ENCODE data around the gene ZNF778. TPM values are rescaled to one million over a fixed set of nuclear protein-coding genes. Genes with fewer than 3 reads are reported as not detected.
A peak's percentile ranks its signal among the peaks of the same experiment; 100 is the strongest.

Gene ZNF778
- total RNA-seq, 1 experiment from 2014 or later = 15.3 TPM

DNA sequence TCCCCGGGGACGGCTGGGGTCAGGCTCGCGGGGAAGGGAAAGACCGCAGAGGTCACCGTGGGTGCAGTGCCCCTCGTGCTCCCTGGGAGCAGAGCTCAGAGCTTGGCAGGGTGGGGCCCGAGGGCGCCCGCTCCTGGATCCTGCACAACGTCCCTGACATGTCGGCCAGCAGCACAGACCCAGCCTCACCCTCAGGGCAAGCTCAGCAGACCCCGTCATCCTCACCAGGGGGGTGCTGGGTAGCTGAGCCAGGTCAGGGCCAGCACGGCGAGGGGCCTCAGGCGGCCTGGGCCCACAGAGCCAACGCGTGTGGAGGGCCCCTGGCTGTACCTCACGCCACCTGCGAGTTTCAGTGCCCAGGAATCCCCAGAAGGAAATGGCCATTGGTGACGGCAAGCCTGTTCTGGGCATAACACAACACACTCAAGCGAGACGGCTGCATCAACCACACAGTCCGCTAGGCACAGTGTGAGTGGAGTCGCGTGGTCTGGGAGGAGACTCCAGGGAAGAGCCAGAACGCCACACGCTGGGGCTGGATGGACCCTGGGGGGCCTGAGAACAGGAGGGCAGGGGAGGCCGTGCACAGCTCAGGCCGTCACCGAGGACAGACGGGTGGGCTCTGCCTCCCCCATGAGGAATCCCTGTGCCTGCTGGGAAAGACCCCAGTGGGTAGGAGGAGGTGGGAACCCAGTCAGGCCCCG is 60.3 kb downstream of the ZNF778 start:
- H3K4me3 Mint-ChIP-seq (ENCODE audit: low read depth, unreplicated experiment) = no peak overlapping the region
- CTCF ChIA-PET = no interaction called here
- TF ChIP-seq, protein P1, sequence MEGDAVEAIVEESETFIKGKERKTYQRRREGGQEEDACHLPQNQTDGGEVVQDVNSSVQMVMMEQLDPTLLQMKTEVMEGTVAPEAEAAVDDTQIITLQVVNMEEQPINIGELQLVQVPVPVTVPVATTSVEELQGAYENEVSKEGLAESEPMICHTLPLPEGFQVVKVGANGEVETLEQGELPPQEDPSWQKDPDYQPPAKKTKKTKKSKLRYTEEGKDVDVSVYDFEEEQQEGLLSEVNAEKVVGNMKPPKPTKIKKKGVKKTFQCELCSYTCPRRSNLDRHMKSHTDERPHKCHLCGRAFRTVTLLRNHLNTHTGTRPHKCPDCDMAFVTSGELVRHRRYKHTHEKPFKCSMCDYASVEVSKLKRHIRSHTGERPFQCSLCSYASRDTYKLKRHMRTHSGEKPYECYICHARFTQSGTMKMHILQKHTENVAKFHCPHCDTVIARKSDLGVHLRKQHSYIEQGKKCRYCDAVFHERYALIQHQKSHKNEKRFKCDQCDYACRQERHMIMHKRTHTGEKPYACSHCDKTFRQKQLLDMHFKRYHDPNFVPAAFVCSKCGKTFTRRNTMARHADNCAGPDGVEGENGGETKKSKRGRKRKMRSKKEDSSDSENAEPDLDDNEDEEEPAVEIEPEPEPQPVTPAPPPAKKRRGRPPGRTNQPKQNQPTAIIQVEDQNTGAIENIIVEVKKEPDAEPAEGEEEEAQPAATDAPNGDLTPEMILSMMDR (IDR thresholded peaks at IDR 0.05; ENCODE audit: unreplicated experiment) = no peak
- H3K9me3 Mint-ChIP-seq (ENCODE audit: low read depth, unreplicated experiment) = no peaks in the 10 kb centered on the region
- intact Hi-C loops (cut with micrococcal nuclease; ENCODE audit: unreplicated experiment) = no loop called here
- peaks cover 56% of the 10 kb centered on the region for H3K36me3 Mint-ChIP-seq (ENCODE audit: insufficient read depth, unreplicated experiment)
- no peaks in the 10 kb centered on the region for H3K4me1 Mint-ChIP-seq (ENCODE audit: low read depth, unreplicated experiment)
- no TSS peak for BruUV-seq (replicated peaks)
- H3K27ac Mint-ChIP-seq (ENCODE audit: unreplicated experiment) = peak overlapping the region; percentile 32
- H3K27me3 Mint-ChIP-seq (ENCODE audit: unreplicated experiment) = no peaks in the 10 kb centered on the region
- no peak for DNase-seq

DNA sequence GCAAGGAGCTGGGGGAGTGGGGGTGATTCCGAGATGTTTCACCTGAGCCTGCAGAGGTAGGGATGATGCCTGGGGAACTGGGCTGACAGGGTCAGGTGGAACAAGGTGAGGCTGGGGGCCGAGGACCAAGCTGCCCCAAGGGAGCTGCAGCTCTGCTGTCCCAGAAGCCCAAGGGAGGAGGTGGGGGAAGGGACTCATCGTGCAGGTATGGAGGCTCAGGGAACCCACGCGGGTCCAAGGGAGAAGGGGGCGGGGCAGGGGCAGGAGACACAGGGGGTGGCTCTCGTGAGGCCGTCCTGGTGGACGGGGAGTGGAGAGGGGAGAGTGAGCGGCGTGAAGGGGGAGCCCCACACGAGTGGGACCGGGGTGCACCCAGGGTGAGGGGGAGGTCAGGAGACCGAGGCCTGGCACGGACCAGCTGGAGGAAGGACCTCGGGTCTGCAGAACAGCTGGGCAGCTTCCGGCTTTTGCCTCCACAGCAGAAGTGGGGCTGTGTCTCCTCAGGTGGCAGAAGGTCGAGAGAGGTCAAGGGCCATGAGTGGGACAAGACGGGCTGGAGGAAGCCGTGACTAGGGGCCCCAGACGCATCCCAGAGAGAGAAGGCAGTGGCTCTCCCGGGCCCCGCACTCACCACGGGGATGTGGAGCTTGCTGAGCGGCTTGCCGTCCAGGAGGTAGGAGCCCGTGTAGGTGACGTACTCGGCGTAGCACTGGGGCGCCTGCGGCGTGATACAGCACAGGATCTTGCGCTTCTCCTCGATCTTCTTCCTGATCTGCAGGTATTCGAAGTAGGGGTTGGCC is 61.1 kb downstream of the ZNF778 start:
- H3K4me1 Mint-ChIP-seq (ENCODE audit: low read depth, unreplicated experiment) = no peaks in the 10 kb centered on the region
- H3K27me3 Mint-ChIP-seq (ENCODE audit: unreplicated experiment) = no peaks in the 10 kb centered on the region
- peaks cover 47% of the 10 kb centered on the region for H3K36me3 Mint-ChIP-seq (ENCODE audit: insufficient read depth, unreplicated experiment)
- DNase-seq = no peak
- intact Hi-C loops (cut with micrococcal nuclease; ENCODE audit: unreplicated experiment) = no loop called here
- H3K9me3 Mint-ChIP-seq (ENCODE audit: low read depth, unreplicated experiment) = no peaks in the 10 kb centered on the region
- H3K4me3 Mint-ChIP-seq (ENCODE audit: low read depth, unreplicated experiment) = no peak overlapping the region
- H3K27ac Mint-ChIP-seq (ENCODE audit: unreplicated experiment) = peak overlapping the region; percentile 32
- BruUV-seq (replicated peaks) = no TSS peak
- CTCF ChIA-PET = no interaction called here
- TF ChIP-seq, protein P1 (IDR thresholded peaks at IDR 0.05; ENCODE audit: unreplicated experiment) = no peak

DNA sequence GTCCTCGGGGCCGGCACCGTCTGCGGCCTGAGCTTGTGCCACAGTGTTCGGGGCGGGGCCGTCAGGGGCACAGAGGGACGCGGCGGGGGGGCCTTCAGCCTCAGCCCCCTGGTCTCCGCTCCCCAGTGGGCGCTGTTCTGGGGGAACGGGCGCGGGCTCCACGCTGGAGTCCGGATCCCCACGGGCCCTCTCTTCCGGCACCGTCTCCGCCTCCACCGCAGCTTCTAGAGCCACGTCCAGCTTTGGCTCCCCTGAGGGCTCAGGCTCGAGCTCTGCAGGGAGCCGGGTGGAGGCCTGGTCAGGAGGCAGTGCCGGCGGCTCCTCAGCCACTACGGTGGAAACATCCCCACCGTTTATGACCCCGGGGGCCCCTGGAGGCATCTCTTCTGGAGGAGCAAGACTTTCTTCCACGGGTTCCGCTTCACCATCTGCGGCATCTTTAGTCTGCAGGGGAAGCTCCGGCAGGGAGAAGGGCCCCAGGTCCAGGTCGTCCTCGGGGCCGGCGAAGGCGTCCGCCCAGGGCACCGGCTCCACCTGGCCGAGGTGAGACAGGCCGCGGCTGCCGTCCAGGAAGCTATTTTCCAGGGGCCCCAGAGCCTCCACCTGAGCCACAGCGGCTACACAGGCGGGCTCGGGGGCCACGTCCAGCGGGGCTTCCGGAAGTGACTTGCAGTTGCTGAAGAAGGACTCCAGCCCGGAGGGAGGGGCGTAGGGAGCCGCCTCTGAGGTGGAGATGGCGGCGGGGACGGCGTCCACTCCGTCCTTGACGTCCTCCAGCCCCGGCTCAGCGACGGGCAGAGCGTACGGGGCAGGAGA is 62.4 kb downstream of the ZNF778 start:
- no peak overlapping the region for H3K4me3 Mint-ChIP-seq (ENCODE audit: low read depth, unreplicated experiment)
- CTCF ChIA-PET = no interaction called here
- no TSS peak for BruUV-seq (replicated peaks)

More for the DNA sequence above, 62.4 kb downstream of the ZNF778 start:
- Mint-ChIP-seq H3K27me3 (ENCODE audit: unreplicated experiment) (no peaks in the 10 kb centered on the region), H3K36me3 (ENCODE audit: insufficient read depth, unreplicated experiment) (peaks cover 35% of the 10 kb centered on the region), H3K27ac (ENCODE audit: unreplicated experiment) (no peak overlapping the region), H3K4me1 (ENCODE audit: low read depth, unreplicated experiment) (no peaks in the 10 kb centered on the region), H3K9me3 (ENCODE audit: low read depth, unreplicated experiment) (no peaks in the 10 kb centered on the region)
- TF ChIP-seq, protein P1 (IDR thresholded peaks at IDR 0.05; ENCODE audit: unreplicated experiment) = no peak
- no peak for DNase-seq
- intact Hi-C loops (cut with micrococcal nuclease; ENCODE audit: unreplicated experiment) = no loop called here
